WTC11 (cell line): ENCODE results near the gene TTC7B.

ENCODE experiments used
- ATF3 ChIP-seq: sonication (generic); formaldehyde crosslinking; conservative IDR thresholded peaks from 2 replicates; pipeline ENCODE4 v1.8.1; 2022; ENCODE audit warnings: mild to moderate bottlenecking, missing genetic modification reagents
- HMGXB4 ChIP-seq: sonication (generic); formaldehyde crosslinking; IDR thresholded peaks from 2 replicates; pipeline ENCODE4 v1.8.1; 2023; ENCODE audit warnings: mild to moderate bottlenecking, moderate library complexity, missing genetic modification reagents
- JUN ChIP-seq: sonication (generic); formaldehyde crosslinking; IDR thresholded peaks from 2 replicates; pipeline ENCODE4 v1.8.0; 2023; ENCODE audit warnings: mild to moderate bottlenecking, missing genetic modification reagents
- NR1H2 ChIP-seq: sonication (generic); formaldehyde crosslinking; IDR thresholded peaks from 2 replicates; pipeline ENCODE4 v1.9.0; 2021; ENCODE audit warnings: mild to moderate bottlenecking, moderate library complexity, missing genetic modification reagents
- NR2C2 ChIP-seq: sonication (generic); formaldehyde crosslinking; IDR thresholded peaks from 2 replicates; pipeline ENCODE4 v1.8.0; 2022; ENCODE audit warnings: mild to moderate bottlenecking, missing genetic modification reagents
- ZBTB21 ChIP-seq: sonication (generic); formaldehyde crosslinking; IDR thresholded peaks from 2 replicates; pipeline ENCODE4 v1.8.1; 2023; ENCODE audit warnings: mild to moderate bottlenecking, missing genetic modification reagents, borderline replicate concordance
- TF ChIP-seq, protein P1 (sequence below): fragments of 200-600 bp; IDR thresholded peaks from 2 replicates; pipeline ENCODE4 v1.8.0; 2022; ENCODE audit warnings: antibody characterized with exemption
- TF ChIP-seq, protein P2 (sequence below): sonication (generic); formaldehyde crosslinking; IDR thresholded peaks from 2 replicates; pipeline ENCODE4 v1.8.1; 2022; ENCODE audit warnings: mild to moderate bottlenecking, missing genetic modification reagents, moderate library complexity, borderline replicate concordance
- TF ChIP-seq, protein P3 (sequence below): sonication (generic); formaldehyde crosslinking; IDR thresholded peaks from 2 replicates; pipeline ENCODE4 v1.8.1; 2023; ENCODE audit warnings: mild to moderate bottlenecking, missing genetic modification reagents, moderate library complexity

DNA sequence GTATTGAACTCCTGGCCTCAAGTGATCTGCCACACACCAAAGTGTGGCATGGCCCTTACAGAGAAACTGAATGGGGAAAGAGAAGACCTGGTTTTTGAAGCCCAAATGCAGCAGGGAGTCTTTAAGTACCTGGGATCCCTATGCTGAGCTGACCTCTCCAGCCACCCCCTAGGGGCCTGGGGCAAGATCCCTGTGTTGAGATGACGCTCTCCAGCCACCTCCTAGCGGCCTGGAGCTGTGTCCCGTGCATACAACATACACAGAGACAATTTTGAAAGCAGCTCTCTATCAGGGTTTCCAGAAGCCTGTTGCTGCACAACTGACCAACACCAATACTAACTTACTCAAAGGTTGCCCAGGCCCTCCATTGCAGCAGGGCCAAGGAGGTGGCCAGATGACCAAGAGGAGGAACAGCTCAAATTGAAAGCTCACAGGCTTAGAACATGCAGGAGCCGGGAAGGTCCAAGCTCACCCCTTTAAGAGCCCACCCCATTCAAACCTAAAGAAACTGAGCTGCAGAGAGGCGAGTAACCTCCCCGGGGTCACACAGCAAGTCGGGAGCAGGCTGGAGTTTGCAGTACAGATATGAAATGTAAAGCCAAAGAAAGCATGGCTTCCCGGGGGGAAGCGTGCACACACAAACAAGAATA, 31.5 kb downstream of the TTC7B start:
- TF ChIP-seq, protein P1, sequence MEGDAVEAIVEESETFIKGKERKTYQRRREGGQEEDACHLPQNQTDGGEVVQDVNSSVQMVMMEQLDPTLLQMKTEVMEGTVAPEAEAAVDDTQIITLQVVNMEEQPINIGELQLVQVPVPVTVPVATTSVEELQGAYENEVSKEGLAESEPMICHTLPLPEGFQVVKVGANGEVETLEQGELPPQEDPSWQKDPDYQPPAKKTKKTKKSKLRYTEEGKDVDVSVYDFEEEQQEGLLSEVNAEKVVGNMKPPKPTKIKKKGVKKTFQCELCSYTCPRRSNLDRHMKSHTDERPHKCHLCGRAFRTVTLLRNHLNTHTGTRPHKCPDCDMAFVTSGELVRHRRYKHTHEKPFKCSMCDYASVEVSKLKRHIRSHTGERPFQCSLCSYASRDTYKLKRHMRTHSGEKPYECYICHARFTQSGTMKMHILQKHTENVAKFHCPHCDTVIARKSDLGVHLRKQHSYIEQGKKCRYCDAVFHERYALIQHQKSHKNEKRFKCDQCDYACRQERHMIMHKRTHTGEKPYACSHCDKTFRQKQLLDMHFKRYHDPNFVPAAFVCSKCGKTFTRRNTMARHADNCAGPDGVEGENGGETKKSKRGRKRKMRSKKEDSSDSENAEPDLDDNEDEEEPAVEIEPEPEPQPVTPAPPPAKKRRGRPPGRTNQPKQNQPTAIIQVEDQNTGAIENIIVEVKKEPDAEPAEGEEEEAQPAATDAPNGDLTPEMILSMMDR, result no peak
- TF ChIP-seq JUN (CRISPR knock-in tag) (no peak), ZBTB21 (CRISPR knock-in tag) (no peak), ATF3 (no peak), NR2C2 (CRISPR knock-in tag) (no peak), HMGXB4 (CRISPR knock-in tag) (no peak), NR1H2 (CRISPR knock-in tag) (no peak)
- TF ChIP-seq, protein P2, sequence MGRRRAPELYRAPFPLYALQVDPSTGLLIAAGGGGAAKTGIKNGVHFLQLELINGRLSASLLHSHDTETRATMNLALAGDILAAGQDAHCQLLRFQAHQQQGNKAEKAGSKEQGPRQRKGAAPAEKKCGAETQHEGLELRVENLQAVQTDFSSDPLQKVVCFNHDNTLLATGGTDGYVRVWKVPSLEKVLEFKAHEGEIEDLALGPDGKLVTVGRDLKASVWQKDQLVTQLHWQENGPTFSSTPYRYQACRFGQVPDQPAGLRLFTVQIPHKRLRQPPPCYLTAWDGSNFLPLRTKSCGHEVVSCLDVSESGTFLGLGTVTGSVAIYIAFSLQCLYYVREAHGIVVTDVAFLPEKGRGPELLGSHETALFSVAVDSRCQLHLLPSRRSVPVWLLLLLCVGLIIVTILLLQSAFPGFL (CRISPR knock-in tag), result no peak
- TF ChIP-seq, protein P3, sequence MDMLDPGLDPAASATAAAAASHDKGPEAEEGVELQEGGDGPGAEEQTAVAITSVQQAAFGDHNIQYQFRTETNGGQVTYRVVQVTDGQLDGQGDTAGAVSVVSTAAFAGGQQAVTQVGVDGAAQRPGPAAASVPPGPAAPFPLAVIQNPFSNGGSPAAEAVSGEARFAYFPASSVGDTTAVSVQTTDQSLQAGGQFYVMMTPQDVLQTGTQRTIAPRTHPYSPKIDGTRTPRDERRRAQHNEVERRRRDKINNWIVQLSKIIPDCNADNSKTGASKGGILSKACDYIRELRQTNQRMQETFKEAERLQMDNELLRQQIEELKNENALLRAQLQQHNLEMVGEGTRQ, result no peak
